CD4-positive, alpha-beta T cell treated with Interleukin-10 for 1 hour (primary cell): Measurements from ENCODE around the gene DIAPH2.

Experiments
- DNase-seq: peaks from one replicate; pipeline ENCODE4 v3.0.0-alpha.2; 2020

Gene DIAPH2

DNA sequence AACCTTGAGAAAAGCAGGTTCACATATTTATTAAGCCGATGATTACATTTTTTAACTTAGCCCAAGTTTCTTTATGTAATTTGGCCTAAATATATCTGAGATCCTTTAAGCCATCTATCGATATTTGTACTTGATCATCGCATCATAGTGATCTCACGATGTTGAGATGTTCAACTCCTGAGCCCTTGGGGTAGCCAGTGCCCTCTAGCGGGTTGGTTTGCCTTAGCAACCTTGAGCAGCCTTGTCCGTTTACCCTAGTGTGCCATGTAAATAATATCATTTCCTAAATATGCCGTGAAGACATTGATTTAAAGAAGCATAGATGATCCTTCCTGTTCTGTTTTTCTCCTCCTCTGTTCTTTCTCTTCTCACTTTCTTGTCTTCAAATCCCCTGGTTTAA, 631.3 kb downstream of the DIAPH2 start:
- no peak for DNase-seq

DNA sequence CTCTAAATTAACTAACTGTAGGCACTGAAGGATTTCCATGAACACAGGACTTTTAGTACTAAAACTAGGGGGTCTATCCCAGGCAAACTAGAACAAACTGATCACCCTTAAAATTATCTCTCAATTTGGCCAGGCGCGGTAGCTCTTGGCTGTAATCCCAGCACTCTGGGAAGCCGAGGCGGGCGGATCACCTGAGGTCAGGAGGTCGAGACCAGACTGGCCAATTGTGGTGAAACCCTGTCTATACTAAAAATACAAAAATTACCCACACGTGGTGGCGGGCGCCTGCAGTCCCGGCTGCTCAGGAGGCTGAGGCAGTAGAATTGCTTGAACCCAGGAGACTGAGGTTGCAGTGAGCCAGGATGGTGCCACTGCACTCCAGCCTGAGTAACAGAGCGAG, 635.7 kb downstream of the DIAPH2 start:
- no peak for DNase-seq

DNA sequence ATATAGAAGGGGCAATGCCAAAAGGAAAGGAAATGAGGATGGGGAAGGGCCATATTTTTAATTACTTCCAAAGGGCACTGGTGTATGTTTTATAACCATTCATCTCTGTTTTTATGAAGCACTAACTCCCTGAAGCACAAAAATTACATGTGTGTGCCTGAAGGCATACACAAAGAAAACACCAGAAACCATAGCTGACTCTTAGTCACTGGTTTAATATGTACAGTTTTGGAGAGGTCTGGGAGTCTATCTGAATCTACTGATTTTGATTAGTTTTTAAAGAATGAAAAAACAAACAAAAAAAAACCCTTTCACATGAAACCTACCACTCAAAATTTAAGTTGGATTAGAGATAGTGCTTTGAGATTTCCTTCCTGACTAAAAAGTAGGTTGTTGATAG, 637.8 kb downstream of the DIAPH2 start:
- no peak for DNase-seq

DNA sequence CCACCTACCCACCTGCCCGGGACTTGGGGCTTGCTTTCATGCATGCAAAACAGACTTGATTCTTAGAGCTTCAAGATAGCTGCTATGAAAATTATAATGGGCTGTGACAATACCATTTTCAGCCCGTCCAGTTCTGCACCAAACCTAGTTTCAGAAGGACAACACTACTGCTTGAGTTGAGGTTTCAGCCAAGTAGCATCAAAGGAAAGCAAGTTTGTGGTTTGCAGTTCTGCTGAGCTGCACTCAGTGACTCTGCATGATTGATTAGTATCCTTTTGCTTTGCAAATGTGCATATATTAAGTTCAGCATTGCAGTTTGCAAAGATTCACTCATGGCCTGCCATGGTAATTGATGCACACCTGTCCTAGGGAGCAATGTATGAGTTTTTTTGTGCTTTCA, 641.8 kb downstream of the DIAPH2 start:
- DNase-seq: no peak

DNA sequence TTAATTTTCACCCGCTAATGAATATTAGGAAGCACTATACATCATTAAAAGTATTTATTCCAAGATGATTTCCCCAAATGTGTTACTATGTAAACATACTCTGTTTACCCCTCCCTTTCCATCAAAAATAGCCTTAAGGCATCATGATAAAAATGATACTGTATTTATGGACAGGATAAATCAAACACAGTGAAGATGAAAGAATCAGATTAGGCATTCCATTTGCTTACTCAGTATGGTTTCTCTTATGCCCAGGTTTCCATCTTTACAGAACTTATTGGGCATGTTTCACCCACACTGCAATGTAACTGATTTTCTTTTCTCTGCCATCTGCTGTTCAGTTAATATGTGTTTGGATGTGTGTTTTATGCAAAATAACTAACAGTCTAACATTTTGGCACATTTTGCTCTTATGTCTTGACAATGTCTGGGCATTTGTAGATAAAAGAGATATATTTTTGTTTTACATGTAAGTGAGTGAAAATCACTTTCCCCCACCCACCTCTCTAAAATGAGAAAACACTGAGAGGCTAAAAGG, 644.3 kb downstream of the DIAPH2 start:
- DNase-seq: no peak

DNA sequence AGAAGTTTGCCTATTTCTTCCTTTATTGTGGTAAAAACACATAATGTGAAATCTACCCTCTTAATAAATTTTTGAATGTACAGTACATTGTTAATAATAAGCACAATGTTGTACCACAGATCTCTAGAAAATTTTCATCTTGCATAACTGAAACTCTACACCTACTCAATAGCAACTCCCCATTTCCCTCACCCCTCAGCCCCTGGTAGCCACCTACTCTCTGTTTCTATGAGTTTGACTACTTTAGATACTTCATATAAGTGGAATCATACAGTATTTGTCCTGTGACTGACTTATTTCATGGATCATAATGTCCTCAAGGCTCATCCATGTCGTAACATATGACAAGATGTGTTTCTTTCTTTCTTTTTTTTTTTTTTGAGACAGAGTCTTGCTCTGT, 645.5 kb downstream of the DIAPH2 start:
- DNase-seq: no peak

DNA sequence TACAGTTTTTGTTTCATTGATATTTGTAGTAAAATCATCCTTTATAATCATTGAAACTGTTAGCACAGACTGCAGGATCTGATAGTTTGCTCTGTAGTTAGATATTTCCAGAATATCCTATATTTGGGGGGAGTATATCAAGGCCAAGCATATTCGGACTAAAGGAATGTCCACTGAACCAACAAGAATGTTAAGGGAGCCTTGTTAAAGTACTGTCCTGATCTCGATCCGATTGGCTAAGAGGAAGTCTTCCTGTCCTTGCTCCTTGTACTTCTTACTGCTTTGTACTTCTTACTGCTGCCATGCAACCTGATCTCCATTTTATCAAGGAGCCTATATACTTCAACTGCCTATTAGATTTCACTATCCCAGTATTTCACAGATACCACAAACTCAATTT, 648.3 kb downstream of the DIAPH2 start:
- no peak for DNase-seq

DNA sequence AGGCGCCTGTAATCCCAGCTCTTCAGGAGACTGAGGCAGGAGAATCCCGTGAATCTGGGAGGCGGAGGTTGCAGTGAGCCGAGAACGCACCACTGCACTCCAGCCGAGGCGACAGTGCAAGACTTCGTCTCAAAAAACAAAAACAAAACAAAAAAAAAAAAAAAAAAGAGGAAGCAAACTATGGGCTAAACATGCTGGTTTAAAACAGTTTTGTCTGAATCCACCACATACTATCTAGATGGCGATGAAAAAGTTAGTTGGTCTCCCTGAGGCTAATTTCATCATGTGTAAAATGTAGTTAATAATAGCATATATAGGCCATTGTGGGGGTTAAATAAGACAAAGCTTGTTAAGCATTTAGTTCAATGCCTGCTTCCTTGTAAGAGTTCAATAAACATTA, 650.2 kb downstream of the DIAPH2 start:
- no peak for DNase-seq

DNA sequence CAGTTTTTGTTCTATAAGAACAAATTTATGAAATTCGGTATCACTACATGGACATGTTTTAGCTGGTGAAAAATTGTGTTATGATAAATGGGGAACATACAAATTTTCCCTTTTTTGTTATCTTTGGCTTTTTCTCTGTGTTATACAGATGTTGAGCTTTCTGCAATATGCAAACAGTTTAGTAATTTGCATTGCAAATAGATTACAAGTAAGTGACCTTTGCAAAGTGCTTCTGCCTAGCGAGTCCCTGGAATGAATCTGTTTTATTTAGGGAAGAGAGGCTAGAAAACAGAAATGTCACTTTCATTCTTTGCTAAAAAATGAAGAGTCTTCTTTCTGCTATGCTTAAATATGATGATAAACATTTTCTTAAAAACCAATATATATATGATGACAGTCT, 660.1 kb downstream of the DIAPH2 start:
- DNase-seq: no peak

DNA sequence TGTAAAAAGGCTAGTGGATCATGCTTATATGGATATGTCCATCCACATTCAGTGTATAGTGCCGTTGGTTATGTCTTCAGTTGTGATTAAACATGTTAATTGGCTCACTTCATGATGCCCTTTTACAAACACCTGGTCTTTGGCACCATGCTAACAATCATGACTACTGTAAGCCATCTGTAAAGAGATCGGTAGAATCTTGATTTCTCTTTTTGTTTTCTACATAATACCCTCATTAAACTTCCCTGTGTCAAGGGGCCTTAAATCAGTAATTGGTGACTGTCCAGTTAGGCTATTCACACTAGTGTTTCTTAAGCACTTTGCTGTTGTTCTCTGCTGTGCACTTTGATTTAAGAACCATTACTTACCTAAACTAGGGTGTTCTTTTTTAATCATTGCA, 674.3 kb downstream of the DIAPH2 start:
- DNase-seq: no peak

DNA sequence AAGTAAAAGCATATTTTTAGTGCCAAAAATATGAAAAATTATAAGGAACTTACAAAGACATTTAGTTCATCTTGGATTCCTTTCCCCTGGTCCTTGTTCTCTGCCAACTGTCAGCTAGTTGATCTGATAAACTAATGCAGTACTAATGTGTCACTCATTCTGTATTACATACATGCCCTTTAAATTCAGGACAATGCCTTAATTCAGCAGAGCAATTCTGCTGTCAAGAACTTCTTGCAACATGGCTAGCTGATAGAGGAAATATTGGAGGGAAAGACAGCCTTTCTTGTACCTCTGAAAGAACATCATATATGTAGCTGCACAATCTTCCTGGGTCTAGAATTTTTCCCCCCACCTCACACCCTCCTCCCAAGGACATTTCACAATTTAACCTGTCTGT, 679.2 kb downstream of the DIAPH2 start:
- DNase-seq: no peak

DNA sequence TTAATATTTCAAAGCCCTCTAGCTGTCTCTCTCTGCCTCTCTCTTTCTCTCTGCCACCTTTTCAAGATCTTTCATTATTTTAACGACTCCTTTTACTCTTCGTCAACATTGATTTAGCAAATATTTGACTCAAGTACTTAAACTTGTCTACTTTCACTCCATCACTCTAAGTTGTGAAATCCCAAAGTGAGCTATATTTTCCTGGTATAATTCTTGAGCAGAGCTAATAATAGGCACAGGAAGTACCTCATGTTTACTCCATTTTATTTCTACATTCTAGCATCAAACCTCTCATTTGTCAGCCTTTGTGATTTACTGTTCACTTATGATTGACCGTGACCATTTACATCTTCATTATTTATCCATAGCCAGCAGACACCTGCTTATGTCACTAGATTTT, 681.6 kb downstream of the DIAPH2 start:
- no peak for DNase-seq

DNA sequence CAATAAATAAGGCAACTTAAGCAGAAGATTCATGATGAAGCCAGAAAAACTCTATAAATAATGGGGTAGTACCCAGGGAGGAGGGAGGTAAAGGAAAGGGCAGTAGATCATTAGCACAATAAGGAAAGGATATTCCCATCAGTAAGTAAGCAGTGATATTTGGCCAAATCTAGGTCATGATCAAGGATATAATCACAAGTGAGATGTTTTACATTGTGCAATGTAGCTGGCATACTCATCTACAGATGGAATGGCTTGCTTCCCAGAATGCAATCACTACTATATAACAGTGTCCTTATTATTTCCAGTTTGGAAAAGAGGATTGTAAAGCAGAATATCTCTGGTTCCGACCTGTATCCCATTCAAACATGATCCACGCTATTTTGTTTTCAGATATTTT, 682.5 kb downstream of the DIAPH2 start:
- DNase-seq: no peak

DNA sequence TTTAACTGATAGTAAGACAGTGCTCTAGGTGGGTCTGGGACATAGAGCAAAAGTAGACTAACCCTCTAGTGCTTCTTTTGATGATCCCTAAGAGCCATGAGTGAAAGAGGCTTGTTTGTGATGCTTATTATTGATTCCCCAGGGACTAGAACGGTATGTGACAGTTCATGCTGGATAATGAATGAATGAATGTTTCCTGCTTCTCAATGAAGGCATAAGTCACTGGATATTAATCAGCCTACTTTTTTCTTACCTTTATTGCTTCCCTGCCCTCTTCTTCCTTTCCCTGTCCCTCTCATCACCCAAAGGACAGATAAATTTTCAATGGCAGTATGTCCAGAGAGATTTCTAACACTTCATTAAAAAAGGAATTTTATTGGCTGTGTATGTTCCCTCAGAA, 685.3 kb downstream of the DIAPH2 start:
- DNase-seq: no peak

DNA sequence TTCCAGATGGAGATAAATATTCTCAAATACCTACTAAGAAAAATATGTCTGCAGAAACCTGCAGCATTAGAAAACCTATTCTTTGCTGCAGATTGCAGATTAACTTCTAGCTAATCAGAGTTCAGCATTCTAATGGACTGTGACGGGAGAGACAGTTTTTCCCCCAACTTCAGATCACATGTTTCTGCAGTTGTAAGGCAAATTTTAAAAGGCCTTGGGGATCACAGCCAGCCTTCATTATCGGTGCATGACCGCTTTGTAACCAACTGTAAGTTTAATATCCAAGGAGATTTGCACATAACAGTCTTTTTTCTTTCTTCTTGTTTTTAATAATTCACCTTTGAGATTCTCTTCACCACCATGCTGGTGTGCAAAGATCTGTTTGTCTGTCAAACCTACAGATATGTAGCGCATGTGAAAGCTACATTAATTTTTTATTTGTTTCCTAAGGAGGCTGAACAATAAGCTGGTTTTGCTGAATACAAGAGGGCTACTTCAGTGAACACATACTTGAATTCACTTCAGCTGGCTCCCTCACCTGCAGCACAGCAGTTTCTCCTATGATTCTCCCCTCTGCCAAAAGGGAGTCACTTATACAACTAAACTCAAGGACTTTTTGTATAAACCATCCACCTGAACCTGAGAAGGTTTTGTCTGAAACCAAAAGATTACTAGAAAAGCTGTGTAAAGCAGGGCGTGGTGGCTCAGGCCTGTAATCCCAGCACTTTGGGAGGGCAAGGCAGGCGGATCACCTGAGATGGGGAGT, 687.5 kb downstream of the DIAPH2 start:
- no peak for DNase-seq

DNA sequence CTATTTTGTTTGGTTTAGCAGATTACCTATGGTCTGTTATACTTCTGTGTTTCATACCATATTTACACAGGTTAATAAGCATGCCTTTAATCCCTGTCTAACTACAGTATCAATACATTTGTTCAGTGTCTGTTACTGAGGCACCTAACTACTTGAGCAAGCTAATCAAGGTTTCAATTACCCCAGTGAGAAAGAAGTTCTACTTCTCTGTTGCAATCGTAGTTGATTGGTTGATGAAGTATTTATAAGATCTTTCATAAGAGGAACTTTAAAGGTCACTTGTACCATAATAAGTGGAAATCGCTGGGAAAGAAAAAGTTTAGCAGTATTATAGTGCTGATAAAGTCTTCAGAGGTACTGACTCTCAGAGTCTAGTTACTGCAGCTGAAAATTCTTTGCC, 689.6 kb downstream of the DIAPH2 start:
- no peak for DNase-seq

DNA sequence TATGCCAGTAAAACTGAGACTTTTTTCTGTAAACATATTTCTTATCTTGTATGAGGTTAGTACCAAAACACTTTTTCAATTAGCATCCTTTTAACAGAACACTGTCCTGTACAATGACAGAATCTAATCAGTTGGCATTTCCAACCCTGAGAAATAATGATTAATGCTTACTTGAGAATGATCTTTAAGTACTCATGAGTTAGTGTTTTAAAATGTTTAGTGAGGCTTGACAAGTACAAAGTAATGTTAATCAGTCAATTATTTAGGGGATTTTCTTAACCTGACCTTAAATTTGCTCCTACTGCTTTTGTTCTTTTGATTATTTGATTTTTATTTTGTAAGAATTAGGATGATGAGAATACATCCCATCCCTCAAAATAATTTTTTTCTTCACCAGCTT, 695.6 kb downstream of the DIAPH2 start:
- DNase-seq: no peak

DNA sequence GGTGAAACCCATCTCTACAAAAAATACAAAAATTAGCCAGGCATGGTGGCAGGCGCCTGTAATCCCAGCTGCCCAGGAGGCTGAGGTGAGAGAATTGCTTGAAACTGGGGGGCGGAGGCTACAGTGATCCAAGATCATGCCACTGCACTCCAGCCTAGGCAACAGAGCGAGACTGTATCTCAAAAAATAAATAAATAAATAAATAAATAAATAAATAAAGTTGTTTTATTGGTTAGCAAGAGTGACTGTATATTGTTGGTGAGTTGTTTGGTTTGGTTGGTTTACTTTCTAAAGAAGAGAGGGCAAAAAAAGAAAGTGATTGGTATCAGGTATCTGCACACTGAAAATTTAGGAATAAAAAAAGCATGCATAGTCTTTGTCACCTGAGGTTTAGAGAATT, 700.0 kb downstream of the DIAPH2 start:
- DNase-seq: no peak

DNA sequence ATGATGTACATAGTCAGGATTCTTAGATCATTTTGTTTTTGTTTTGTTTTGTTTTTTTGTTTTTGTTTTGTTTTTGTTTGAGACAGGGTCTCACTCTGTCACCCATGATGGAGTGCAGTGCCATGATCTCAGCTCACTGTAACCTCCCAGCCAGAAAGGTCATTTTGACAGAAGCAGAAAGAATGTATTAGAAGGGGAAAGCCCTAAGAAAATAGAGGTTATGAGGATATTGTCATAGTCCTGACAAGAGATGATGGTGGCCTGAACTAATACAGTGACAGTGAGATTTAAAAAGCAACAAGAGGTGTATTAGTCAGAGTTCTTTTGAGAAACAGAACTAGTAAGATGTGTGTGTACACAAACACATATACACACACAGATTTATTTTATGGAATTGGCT, 702.4 kb downstream of the DIAPH2 start:
- no peak for DNase-seq

DNA sequence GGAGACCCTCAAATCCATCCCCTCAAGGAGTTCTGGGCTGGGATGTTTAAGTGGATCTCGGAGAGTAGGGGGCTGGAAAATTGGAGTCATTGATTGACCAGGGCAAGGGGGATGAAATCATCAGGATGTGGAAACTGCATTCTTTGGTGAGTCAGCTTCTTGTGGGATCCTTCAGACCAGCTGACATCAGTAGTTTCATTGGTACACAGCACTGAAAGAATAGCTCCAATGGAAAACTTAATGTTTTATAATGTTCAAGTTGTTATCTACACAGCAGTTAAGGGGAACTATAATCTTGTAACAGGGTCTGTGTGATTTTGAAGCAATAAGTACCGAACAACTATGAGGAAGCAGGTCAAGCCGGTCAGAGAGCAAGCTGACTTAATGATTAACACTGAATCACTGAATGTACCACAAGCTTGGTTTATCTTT, 705.1 kb downstream of the DIAPH2 start:
- no peak for DNase-seq

DNA sequence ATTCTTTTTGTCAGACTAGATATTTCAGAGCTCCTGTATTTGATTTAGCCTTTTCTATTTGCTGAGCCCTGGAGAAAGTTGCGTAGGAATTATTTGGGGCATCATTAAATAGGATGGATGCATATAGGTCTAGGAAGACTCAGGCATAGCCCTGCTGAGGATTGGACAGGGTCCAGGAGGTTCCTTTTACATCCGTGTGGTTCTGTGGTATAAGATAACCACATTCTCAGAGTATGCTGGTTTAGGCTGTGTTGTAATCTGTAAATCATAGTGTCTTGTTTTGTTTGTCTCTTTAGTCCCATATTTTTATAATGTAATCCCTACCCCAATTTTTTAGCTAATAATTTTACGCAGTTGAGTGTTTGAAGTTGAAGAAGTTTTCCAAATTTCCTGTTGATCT, 712.7 kb downstream of the DIAPH2 start:
- DNase-seq: no peak

DNA sequence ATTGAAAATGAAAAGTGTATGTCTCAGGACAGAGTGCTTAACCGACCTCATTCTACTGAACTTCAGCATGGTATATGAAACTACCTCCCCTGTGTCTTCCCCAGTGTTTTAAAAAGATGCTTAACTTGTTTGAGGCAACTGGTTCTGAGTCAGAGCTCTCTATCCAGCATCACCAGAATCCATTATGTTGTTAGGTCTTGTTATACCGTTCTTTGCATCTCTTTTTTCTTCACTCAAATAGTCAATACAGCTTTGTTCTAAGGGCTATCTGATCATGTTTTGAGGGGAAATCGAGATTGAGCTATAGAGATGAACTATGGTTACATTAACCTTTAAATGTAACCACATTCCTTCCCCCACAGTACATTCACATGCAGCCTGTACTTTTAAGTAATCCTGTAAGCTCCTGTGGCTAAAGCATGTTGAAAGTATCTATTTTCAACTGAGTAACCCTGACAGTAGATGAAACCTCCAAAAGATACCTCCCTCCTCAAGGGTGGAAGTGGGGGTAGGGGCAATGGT, 713.4 kb downstream of the DIAPH2 start:
- DNase-seq: no peak

DNA sequence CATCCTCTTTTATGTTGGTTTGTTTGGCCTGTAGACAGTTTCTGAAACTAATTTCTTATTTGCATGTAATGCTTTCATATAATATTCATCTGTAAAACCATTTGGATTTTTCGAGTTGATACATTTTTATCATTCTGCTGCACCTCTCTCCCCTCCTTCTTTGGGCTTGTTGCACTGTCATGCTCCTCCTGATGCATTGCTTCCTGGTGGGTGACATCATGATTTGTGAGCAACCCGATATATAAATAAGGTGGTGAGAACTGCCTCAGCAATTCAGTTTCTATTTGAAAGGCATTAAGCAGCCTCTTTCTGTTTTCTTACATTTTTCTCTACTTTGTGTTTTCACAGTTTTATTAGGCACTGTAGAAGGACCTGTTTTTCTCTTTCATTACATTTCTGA, 714.8 kb downstream of the DIAPH2 start:
- DNase-seq: no peak

DNA sequence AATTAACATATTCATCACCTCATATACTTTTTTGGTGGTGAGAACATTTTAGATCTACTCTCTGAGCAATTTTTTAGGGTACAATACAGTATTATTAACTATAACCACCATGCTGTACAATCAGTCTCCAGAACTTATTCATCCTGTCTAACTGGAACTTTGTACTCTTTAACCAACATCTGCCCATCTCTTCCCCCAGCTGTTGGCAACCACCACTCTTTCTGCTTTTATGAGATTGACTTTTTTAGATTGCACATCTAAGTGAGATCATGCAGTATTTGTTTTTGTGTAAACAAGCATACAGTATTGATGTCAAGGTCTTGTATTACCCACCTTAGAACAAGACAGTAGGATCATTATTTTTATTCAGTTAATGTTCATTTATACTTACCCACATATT, 715.9 kb downstream of the DIAPH2 start:
- no peak for DNase-seq

DNA sequence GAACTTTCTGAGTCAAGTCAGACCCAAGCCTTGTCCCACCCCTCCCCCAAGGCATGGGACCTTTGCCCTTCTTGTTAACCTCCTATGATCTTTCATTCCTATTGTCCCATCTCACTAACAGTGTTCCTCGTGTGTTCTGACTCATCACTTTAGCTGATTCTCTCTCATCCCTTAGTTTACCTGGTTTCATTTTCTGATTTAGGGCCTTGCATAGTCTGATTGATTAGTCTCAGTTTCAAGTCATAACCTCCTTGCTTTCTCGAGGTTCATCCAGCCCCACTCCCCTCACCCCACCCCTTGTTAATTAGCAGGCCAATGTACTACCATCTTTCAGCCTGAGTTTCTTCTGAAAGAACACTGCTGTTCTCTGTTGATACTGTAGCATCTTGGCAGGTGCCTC, 716.5 kb downstream of the DIAPH2 start:
- DNase-seq: no peak
